HepG2 (cell line): ENCODE results near the gene A3GALT2. TPM values are rescaled to one million over a fixed set of nuclear protein-coding genes. Genes with fewer than 3 reads are reported as not detected.

ENCODE experiments used
- ATAC-seq: fragments of 200-7000 bp; cut with Tn5 transposase; 3 replicates; pipeline ENCODE4 v1.9.1; 2020; ENCODE audit warnings: mild to moderate bottlenecking, moderate library complexity
- BruUV-seq: library from RNA; stranded (reverse); fragments of 400-500 nt; replicated peaks from 2 replicates; lab custom pipeline; 2021; lab: Mats Ljungman, UMichigan
- CTCF ChIA-PET: fragments of 300-600 bp; formaldehyde crosslinking; extraction: SDS; loops from one replicate; lab custom pipeline; 2021; ENCODE audit warnings: low total read pairs, inconsistent platforms, low intra/inter-chr PET ratio; lab: Yijun Ruan, JAX
- POLR2A ChIA-PET: fragments of 350-600 bp; sonication (Branson Sonifier 250); formaldehyde crosslinking; loops from one replicate; lab custom pipeline; 2020; ENCODE audit warnings: antibody characterized with exemption, inconsistent platforms; lab: Yijun Ruan, JAX
- DNase-seq: peaks from one replicate; pipeline ENCODE4 v3.0.0-alpha.2; 2015; ENCODE audit warnings: low spot score
- FAIRE-seq: peaks from 3 replicates; lab custom pipeline; 2011; peaks lifted over from hg19 to GRCh38; lab: Jason Lieb, UNC
- H2AFZ ChIP-seq: one replicate; pipeline ENCODE4 v1.6.1; 2011; ENCODE audit warnings: low read length, inconsistent platforms
- H3K27ac ChIP-seq: fragments of 300-600 bp; 3 replicates; pipeline ENCODE4 v1.8.0; 2011; ENCODE audit warnings: mixed run types, mild to moderate bottlenecking, mixed read lengths, low read length, inconsistent platforms; ENCODE audit not compliant: insufficient read depth; ENCODE audit errors: extremely low read length
- H3K27me3 ChIP-seq, 2 experiments: fragments of 200-600 bp in 1 of 2; 2 replicates in 1 of 2; 3 replicates in 1 of 2; pipeline versions ENCODE4 v1.6.0 to v1.8.0; 2011; ENCODE audit warnings: low read length in 2 of 2, mild to moderate bottlenecking in 2 of 2, moderate library complexity in 2 of 2, inconsistent platforms in 1 of 2; ENCODE audit not compliant: insufficient read depth in 2 of 2, control insufficient read depth in 1 of 2
- H3K36me3 ChIP-seq, 2 experiments: fragments of 200-600 bp in 1 of 2; replicated peaks in 1 of 2; 2 replicates in 1 of 2; 3 replicates in 1 of 2; pipeline versions ENCODE4 v1.5.1 to v1.8.0; 2011; ENCODE audit warnings: low read length in 2 of 2, inconsistent platforms in 1 of 2; ENCODE audit not compliant: insufficient read depth in 2 of 2, control insufficient read depth in 1 of 2
- H3K4me1 ChIP-seq: 2 replicates; pipeline ENCODE4 v1.5.1; 2012; ENCODE audit warnings: low read length, inconsistent platforms; ENCODE audit not compliant: insufficient read depth
- H3K4me2 ChIP-seq: 2 replicates; pipeline ENCODE4 v1.6.0; 2011; ENCODE audit warnings: low read depth, low read length, inconsistent platforms
- H3K4me3 ChIP-seq, 3 experiments: fragments of 200-600 bp in 1 of 3; sonication (generic), shearing (Covaris generic) in 1 of 3; replicated peaks in 1 of 3; 2 replicates each; pipeline ENCODE4 v1.5.1; 2011 to 2016; ENCODE audit warnings: low read length in 3 of 3, inconsistent platforms in 2 of 3, low read depth in 2 of 3, mild to moderate bottlenecking in 2 of 3, control low read depth in 1 of 3, mixed read lengths in 1 of 3; ENCODE audit not compliant: insufficient read depth in 1 of 3
- H3K79me2 ChIP-seq: one replicate; pipeline ENCODE4 v1.6.1; 2011; ENCODE audit warnings: low read length, inconsistent platforms; ENCODE audit not compliant: insufficient read depth
- H3K9ac ChIP-seq: 2 replicates; pipeline ENCODE4 v1.6.0; 2011; ENCODE audit warnings: mild to moderate bottlenecking, low read depth, low read length, inconsistent platforms; ENCODE audit not compliant: insufficient read depth
- H3K9me3 ChIP-seq: 2 replicates; pipeline ENCODE4 v1.5.1; 2012; ENCODE audit warnings: mild to moderate bottlenecking, low read length
- H4K20me1 ChIP-seq: 2 replicates; pipeline ENCODE4 v1.6.0; 2011; ENCODE audit warnings: inconsistent platforms, mild to moderate bottlenecking, low read length, moderate library complexity; ENCODE audit not compliant: insufficient read depth
- CHD4 ChIP-seq: fragments of 200-600 bp; sonication (generic); IDR thresholded peaks from 2 replicates; pipeline ENCODE4 v1.7.0; 2017; ENCODE audit warnings: mild to moderate bottlenecking, low read length, borderline replicate concordance
- RFX1 ChIP-seq: fragments of 450-650 bp; IDR thresholded peaks from 2 replicates; pipeline ENCODE4 v1.6.1; 2017
- RXRB ChIP-seq: IDR thresholded peaks from 2 replicates; pipeline ENCODE4 v1.6.1; 2016; ENCODE audit warnings: borderline replicate concordance, missing genetic modification reagents, missing compliant biosample characterization
- ZEB1 ChIP-seq: IDR thresholded peaks from 2 replicates; pipeline ENCODE4 v1.6.1; 2012; ENCODE audit warnings: mild to moderate bottlenecking, low read depth, inconsistent platforms; ENCODE audit not compliant: insufficient replicate concordance
- ZNF382 ChIP-seq: sonication (generic); formaldehyde crosslinking; IDR thresholded peaks from 2 replicates; pipeline ENCODE4 v1.5.0; 2020; ENCODE audit warnings: missing genetic modification reagents, mild to moderate bottlenecking, borderline replicate concordance
- ZZZ3 ChIP-seq: sonication (generic); formaldehyde crosslinking; IDR thresholded peaks from 2 replicates; pipeline ENCODE4 v1.4.0; 2020; ENCODE audit warnings: missing genetic modification reagents, mild to moderate bottlenecking, borderline replicate concordance
- WGBS: methylation state at CpG from one replicate; pipeline ENCODE4 v1.1.6; 2017; ENCODE audit warnings: low lambda C conversion rate; 5-methylcytosine and 5-hydroxymethylcytosine counted together
- in situ Hi-C: cut with HindIII; loops from 2 replicates; pipeline ENCODE4 v1.10.0; 2017; ENCODE audit warnings: low pct_unique_long_range_greater_than_20kb; ENCODE audit not compliant: extremely low pct_ligation_motif_present
- intact Hi-C: fragments of 100-400 bp; cut with micrococcal nuclease; formaldehyde crosslinking; loops from one replicate; pipeline ENCODE4 v1.10.0; 2022; ENCODE audit not compliant: unreplicated experiment
- polyA plus RNA-seq, 8 experiments: library from polyadenylated mRNA; depleted of rRNA in 3 of 8; stranded (reverse) in 7 of 8; unstranded in 1 of 8; fragments of >200 nt; fragmentation: Illumina TruSeq in 4 of 8; extraction: Trizol in 4 of 8; gene quantifications; 2 replicates each; pipeline versions ENCODE4 v1.2.1 to v1.2.3, GENCODE V29; 2011 to 2016; ENCODE audit warnings: low read depth in 4 of 8, missing spikeins in 1 of 8, mixed read lengths in 1 of 8; ENCODE audit not compliant: insufficient read depth in 1 of 8
- total RNA-seq, 5 experiments: library from RNA; depleted of rRNA; stranded (reverse); fragments of >200 nt; fragmentation: Illumina TruSeq; extraction: Trizol; gene quantifications; 2 replicates each; pipeline ENCODE4 v1.2.3, GENCODE V29; 2016; ENCODE audit warnings: low read depth in 1 of 5
- TF ChIP-seq, protein P1 (sequence below): sonication (generic); formaldehyde crosslinking; IDR thresholded peaks from 2 replicates; pipeline ENCODE4 v1.4.0; 2020; ENCODE audit warnings: mild to moderate bottlenecking, missing genetic modification reagents

The A3GALT2 gene
- total and polyA plus RNA-seq, 2 of the 13 experiments (the other 11 are each of a cell fraction or from before 2014, with no cell fraction given) = not detected

DNA sequence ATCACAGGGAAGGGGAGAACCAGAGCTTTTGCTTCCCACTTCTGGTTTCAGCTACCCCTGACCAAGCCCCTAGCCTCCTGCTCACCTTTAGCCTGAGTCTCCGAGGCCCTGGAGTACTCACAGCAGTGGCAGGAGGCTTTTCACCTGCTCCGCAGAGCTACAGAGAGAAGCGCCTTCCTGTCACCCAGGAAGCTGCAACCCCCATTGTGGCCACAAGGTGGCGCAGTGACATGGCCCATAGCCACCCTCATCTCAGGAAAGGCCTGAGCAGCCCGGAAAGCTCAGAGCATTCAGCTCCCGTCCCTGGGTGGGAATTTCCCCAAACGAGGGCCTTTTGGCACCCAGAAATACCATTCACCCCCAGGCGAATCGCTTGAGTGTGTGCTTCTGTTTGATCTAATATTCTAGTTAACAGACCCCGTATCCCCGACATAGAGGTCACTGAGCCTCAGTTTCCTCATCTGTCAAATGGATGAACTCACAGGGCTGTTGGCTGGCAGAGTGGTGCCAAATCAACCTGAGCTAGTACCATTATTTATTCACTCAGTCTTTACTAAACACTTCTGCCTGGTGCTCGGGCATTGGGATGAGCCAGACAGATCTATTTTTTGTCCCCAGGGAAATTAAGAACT, 25.3 kb downstream of the A3GALT2 start (continued):
- TF ChIP-seq, protein P1, sequence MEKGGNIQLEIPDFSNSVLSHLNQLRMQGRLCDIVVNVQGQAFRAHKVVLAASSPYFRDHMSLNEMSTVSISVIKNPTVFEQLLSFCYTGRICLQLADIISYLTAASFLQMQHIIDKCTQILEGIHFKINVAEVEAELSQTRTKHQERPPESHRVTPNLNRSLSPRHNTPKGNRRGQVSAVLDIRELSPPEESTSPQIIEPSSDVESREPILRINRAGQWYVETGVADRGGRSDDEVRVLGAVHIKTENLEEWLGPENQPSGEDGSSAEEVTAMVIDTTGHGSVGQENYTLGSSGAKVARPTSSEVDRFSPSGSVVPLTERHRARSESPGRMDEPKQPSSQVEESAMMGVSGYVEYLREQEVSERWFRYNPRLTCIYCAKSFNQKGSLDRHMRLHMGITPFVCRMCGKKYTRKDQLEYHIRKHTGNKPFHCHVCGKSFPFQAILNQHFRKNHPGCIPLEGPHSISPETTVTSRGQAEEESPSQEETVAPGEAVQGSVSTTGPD (CRISPR knock-in tag) = no peak
- TF ChIP-seq RFX1 = no peak
- TF ChIP-seq ZZZ3 (CRISPR knock-in tag) = no peak
- peak; percentile 34; the same call in 1 of the 2 replicates for TF ChIP-seq CHD4

DNA sequence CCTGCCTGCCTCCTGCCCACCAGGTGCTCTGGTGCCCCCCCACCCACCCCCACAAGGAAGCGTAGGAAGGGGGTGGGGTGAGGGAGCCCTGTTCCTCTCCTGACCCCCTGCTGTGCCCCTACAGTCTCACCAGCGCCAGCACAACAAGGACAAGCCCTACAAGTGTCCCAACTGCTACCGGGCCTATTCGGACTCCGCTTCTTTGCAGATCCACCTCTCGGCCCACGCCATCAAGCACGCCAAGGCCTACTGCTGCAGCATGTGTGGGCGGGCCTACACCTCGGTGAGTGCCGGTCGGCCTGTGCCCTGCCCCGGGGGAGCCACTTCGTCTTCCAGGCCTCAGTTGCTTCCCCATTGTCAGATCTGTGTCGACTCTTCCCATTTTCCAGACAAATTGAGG, 25.9 kb downstream of the A3GALT2 start:
- in situ Hi-C loops = loop anchor here (5.0 kb wide), 2 partner anchors 72 to 78 kb away; no protein-coding TSS in a partner anchor

More for the DNA sequence above, 25.9 kb downstream of the A3GALT2 start:
- POLR2A ChIA-PET = interaction anchor here (0.9 to 1.7 kb wide), 8 partner anchors 16 to 70 kb away, joined by 3 to 10 read pairs (median 5); no protein-coding TSS in a partner anchor
- WGBS = 90% methylated on average over 14 of the region's 15 CpGs
- FAIRE-seq (no peak), ATAC-seq (no peak)
- H2AFZ ChIP-seq = no peak overlapping the region
- CTCF ChIA-PET = interaction anchor here (1.7 to 2.1 kb wide), 2 partner anchors 72 to 175 kb away, joined by 8 to 34 read pairs; no protein-coding TSS in a partner anchor
- no peaks in the 10 kb centered on the region for H3K79me2 ChIP-seq
- H3K4me1 ChIP-seq = no peaks in the 10 kb centered on the region
- no peak overlapping the region for H3K4me2 ChIP-seq
- H3K9me3 ChIP-seq = no peaks in the 10 kb centered on the region
- TF ChIP-seq RXRB (CRISPR knock-in tag) (no peak), ZEB1 (no peak), ZNF382 (CRISPR knock-in tag) (no peak)
- TF ChIP-seq, all 625 proteins: peak for 0
- Histone ChIP-seq H3K4me3 (no peak overlapping the region), H3K9ac (no peak overlapping the region), H3K27ac (no peak overlapping the region), H3K36me3 (peaks cover 13 to 52% of the 10 kb centered on the region in 2 experiments; a peak in 4 of 5 replicates), H3K27me3 (no peaks in the 10 kb centered on the region), H4K20me1 (no peaks in the 10 kb centered on the region)
- intact Hi-C loops = loop anchor here (1.0 to 5.0 kb wide), 3 partner anchors 72 to 176 kb away; no protein-coding TSS in a partner anchor
- no peak for DNase-seq
- BruUV-seq = no TSS peak
